Peyer's patch (tissue), 4 donors: ENCODE data around the gene SEMA5B.

ENCODE experiments used
- POLR2A ChIP-seq, 2 donors: fragments of 450-650 bp; IDR thresholded peaks; one replicate each; pipeline ENCODE4 v1.5.1; 2017; ENCODE audit warnings: antibody characterized with exemption in 2 of 2, mild to moderate bottlenecking in 2 of 2, moderate library complexity in 2 of 2
- TF ChIP-seq, protein P1 (sequence below), 6 experiments: fragments of 450-650 bp in 4 of 6; fragments of 200-600 bp in 2 of 6; sonication (generic) in 1 of 6; IDR thresholded peaks; one replicate each; pipeline ENCODE4 v1.5.1; 2017 to 2019; ENCODE audit warnings: antibody characterized with exemption in 6 of 6, mild to moderate bottlenecking in 3 of 6, moderate library complexity in 1 of 6

DNA sequence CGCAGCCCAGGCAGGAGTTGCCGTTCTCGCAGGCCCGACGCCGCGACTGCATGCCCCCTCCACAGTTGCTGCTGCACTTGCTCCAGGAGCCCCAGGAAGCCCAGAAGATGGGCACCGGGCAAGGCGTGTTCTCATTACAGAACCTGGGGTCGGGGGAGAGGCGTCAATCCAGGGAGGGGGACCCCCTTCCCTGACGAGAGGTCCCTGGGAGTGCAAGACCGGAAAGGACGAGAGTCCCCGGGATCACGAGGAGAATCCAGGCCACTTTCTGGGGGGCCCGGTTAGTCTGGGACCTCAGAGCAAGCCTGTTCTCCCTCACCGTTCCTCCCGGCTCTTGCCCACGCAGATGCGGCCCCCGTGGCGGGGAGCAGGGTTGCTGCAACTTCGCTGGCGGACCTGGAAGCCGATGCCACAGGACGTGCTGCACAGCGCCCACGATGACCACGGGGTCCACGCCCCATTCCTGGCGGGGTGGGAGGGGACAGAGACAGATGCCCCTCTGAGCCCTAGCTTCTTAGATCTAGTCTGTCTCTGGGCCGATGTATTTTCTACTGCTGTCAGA is 113.9 kb downstream of the SEMA5B start:
- TF ChIP-seq, protein P1, sequence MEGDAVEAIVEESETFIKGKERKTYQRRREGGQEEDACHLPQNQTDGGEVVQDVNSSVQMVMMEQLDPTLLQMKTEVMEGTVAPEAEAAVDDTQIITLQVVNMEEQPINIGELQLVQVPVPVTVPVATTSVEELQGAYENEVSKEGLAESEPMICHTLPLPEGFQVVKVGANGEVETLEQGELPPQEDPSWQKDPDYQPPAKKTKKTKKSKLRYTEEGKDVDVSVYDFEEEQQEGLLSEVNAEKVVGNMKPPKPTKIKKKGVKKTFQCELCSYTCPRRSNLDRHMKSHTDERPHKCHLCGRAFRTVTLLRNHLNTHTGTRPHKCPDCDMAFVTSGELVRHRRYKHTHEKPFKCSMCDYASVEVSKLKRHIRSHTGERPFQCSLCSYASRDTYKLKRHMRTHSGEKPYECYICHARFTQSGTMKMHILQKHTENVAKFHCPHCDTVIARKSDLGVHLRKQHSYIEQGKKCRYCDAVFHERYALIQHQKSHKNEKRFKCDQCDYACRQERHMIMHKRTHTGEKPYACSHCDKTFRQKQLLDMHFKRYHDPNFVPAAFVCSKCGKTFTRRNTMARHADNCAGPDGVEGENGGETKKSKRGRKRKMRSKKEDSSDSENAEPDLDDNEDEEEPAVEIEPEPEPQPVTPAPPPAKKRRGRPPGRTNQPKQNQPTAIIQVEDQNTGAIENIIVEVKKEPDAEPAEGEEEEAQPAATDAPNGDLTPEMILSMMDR (IDR thresholded peaks at IDR 0.05): no peak
- no peak for TF ChIP-seq POLR2A (IDR thresholded peaks at IDR 0.05)
